Measurements from ENCODE around the gene ZNF619.

- TF ChIP-seq CTCF (IDR thresholded peaks at IDR 0.05) (no peak), POLR2A (IDR thresholded peaks at IDR 0.05) (no peak)
Measured at GRCh38 chr3:40464339-40465110, 12.4 kb upstream of the ZNF619 start.

Data from vagina (tissue), 2 donors.